ENCODE data around the gene CCL24.
"Not testable (repeated sequence)": the region's sequence is repeated elsewhere in the genome, so short reads cannot be mapped to it uniquely, and the experiment has no call there.

CCL24 gene

DNA sequence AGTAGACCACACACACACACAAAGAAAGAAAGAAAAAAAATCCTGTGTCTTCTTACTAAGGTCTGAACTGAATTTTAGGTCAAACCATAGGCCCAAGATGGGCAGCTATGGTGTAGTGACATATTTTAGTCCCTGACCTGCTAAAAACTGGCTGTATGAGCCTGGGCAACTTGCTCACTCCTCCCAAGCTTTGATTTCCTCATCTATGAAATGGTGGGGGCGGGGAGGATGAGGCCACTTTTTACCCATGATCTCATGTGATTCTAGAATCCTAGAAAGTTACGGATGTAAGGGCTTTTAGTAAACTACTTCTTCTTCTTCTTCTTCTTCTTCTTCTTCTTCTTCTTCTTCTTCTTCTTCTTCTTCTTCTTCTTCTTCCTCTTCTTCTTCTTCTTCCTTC lies 6.1 kb upstream of the CCL24 start:
- DNase-seq (ENCODE audit: low spot score), result no peak

DNA sequence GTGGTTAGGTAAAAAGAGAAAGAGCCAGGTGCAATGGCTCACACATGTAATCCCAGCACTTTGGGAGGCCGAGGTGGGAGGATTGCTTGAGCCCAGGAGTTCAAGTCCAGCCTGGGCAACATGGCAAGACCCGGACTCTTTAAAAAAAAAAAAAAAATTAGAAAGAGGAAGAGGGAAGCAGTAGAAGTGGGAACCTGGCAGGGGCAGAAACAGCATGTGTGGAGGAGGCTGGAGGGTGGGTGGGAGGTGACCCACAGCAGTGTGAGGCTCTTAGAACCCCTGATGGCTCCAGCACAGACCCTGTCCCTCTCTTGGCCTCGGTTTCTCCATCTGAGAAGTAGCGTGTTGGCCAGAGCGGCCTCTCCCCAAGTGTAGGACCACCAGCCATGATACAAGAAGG lies 4.9 kb upstream of the CCL24 start:
- DNase-seq (ENCODE audit: low spot score), result no peak

DNA sequence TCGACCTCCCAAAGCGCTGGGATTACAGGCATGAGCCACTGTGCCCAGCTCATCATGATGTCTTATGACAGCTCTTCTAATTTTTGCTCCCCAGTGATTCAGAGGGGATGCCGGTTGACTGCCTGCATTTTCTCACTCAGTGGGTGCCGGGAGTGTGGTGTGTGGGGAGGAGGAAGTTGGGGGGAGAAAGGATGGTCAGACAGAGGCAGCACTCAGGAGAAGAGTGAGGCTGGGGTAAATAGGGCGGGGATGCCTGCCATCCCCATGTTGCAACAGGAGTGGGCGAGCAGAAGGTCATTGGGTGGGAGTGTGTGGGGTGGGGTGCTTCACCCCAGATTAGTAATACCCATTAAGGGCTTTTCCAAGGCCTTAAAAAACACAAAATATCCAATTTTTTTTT lies 3.5 kb upstream of the CCL24 start:
- DNase-seq (ENCODE audit: low spot score), result no peak

DNA sequence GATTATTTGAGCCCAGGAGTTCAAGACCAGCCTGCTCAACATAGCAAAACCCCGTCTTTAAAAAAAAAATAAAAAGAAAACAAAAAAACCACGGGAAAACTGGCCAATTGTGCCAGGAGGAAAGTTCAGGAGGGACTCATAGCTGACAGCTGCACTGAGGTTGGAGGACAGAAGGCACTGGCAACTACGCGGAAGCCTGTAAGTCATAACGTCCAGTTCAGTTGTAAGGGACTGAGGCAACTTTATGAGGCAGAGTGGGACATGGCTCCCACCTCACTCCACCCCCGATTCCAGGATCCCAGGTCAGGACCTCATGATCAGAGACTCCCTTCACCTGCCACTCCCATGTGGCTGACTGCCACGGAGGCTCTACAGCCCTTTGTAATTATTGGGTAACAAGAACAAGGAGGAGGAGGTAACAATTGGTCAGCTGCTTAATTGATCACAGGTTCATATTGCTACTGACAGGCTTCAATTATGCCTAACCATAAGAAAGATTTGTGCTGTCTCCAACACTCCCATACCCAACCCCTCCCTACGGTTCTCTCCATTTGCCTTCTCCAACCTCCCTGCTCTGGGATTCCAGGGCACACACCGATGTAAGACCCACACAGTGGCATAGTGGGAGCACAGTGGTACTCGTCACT lies 1.9 kb upstream of the CCL24 start:
- no peak for DNase-seq (ENCODE audit: low spot score)

DNA sequence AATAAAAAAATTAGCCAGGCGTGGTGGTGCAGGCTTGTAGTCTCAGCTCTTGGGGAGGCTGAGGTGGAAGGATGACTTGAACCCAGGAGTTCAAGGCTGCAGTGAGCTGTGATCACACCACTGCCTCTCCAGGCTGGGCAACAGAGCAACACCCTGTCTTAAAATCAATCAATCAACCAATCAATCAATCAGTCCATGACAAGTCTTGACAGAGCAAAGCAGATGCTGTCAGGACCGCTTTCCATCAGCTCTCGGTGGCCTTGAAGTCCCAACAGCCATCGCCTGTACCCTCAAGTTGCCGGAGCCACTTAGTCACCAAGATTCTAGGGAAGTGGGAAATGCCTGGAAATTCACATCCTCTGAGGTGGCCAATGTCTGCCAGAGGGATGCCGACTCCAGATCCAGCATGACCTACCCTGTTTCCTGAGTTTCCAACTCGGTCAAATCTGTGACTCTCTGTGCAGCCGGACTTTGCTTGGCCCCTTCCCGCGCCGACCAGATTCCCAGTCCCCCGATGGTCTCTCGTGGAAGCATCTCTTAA lies 871 bp upstream of the CCL24 start:
- DNase-seq (ENCODE audit: low spot score), result no peak

- no peak for DNase-seq (ENCODE audit: low spot score)
These were observed 522 bp downstream of the CCL24 start for GRCh38 chr7:75813084-75813483.

- no peak for DNase-seq (ENCODE audit: low spot score)
These were observed 1.5 kb downstream of the CCL24 start for GRCh38 chr7:75811894-75812678.

- DNase-seq (ENCODE audit: low spot score), result no peak
These were observed 4.2 kb downstream of the CCL24 start for GRCh38 chr7:75809396-75809795.

- no peak for DNase-seq (ENCODE audit: low spot score)
These were observed 5.5 kb downstream of the CCL24 start for GRCh38 chr7:75808106-75808505.

- no peak for DNase-seq (ENCODE audit: low spot score)
These were observed 6.2 kb downstream of the CCL24 start for GRCh38 chr7:75807452-75807851.

DNA sequence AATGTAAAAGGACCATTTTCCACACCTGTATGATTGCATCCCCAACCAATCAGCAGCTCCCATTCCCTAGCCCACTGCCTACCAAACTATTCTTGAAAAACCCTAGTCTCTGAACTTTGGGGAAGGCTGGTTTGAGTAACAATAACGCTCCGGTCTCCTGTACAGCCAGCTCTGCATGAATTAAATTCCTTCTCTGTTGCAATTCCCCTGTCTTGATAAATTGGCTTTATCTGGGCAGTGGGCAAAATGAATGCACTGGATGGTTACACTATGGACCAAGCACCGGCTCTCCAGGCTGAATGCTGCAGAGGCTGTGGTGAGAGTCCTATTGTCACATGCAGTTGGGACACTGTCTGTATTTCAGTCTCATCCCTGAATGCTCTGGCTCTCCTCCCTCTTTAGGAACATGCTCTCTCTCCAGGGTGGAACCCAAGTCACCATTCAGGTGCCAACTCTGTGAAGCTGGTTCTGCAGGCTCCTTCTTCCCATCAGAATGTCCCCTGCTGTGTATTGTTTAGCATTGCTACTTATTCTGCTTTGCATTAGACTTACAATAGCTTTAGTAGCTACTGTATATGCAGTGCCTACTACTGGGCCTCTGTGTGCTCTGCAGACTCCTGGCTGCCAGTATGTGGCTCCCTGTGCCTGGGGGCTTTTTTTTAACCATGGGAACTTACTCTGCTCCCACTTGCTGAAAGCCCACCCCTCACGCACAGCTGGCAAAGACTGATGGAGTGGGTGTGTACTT lies 6.9 kb downstream of the CCL24 start:
- no peak for DNase-seq (ENCODE audit: low spot score)

DNA sequence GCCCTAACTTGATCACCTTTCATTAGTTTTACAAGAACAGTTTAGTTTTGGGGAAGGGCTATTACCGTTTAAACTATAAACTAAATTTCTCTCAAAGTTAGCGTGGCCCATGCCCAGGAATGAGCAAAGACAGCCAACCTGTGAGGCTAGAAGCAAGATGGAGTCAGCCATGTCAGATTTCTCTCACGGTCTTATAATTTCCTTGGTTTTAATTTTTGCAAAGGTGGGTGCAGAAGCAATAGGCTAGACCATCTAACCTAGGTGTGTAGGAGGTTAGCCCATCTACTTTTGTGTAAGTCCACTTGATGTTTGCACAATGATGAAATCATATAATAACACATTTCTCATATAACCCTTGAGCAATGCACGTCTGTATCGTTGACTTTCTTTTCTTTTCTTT lies 8.9 kb downstream of the CCL24 start:
- DNase-seq (ENCODE audit: low spot score), result no peak

GRCh38 chr7:75804004-75804403 lies 9.6 kb downstream of the CCL24 start:
- DNase-seq (ENCODE audit: low spot score), result no peak

DNA sequence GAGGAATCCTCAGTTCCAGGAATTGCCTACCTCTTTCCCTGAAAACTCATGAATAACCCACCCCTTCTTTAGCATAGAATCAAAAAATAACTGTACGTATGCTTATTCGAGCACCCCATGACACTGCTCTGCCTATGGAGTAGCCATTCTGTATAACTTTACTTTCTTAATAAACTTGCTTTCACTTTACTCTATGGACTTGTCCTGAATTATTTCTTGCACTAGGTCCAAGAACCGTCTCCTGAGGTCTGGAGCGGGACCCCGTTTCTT lies 11.1 kb downstream of the CCL24 start:
- no peak for DNase-seq (ENCODE audit: low spot score)

GRCh38 chr7:75798770-75799169 lies 14.8 kb downstream of the CCL24 start:
- no peak for DNase-seq (ENCODE audit: low spot score)

- no peak for DNase-seq (ENCODE audit: low spot score)
These were observed 17.2 kb downstream of the CCL24 start for GRCh38 chr7:75796420-75796819.

GRCh38 chr7:75795831-75796285 lies 17.7 kb downstream of the CCL24 start:
- no peak for DNase-seq (ENCODE audit: low spot score)

- DNase-seq (ENCODE audit: low spot score), result no peak
These were observed 19.9 kb downstream of the CCL24 start for GRCh38 chr7:75793676-75794075.

- not testable (repeated sequence) for DNase-seq (ENCODE audit: low spot score)
These were observed 21.0 kb downstream of the CCL24 start for GRCh38 chr7:75792567-75792966.

- DNase-seq (ENCODE audit: low spot score), result no peak
These were observed 24.2 kb downstream of the CCL24 start for GRCh38 chr7:75789361-75789924.

- not testable (repeated sequence) for DNase-seq (ENCODE audit: low spot score)
These were observed 25.3 kb downstream of the CCL24 start for GRCh38 chr7:75788154-75788847.

- DNase-seq (ENCODE audit: low spot score), result not testable (repeated sequence)
These were observed 30.5 kb downstream of the CCL24 start for GRCh38 chr7:75783058-75783457.
